GM23338 (cell line): Measurements from ENCODE around the gene FAM227A. TPM values are rescaled to one million over a fixed set of nuclear protein-coding genes. Genes with fewer than 3 reads are reported as not detected.

ENCODE experiments used
- ATAC-seq: fragments of 200-7000 bp; cut with Tn5 transposase; 3 replicates; pipeline ENCODE4 v1.9.1; 2020
- DNase-seq: peaks from one replicate; pipeline ENCODE4 v3.0.0-alpha.2; 2015; ENCODE audit warnings: low spot score
- H2AFZ ChIP-seq: fragments of 200-600 bp; sonication (generic); 2 replicates; pipeline ENCODE4 v1.8.0; 2016; ENCODE audit warnings: antibody characterized with exemption, mild to moderate bottlenecking, moderate library complexity
- H3F3A ChIP-seq: fragments of 200-600 bp; sonication (generic); replicated peaks from 2 replicates; pipeline ENCODE4 v1.8.0; 2017; ENCODE audit warnings: antibody characterized with exemption, mixed run types, low read depth
- H3K27ac ChIP-seq: fragments of 200-600 bp; sonication (generic); 2 replicates; pipeline ENCODE4 v1.6.1; 2016; ENCODE audit warnings: low read depth
- H3K27me3 ChIP-seq: fragments of 200-600 bp; sonication (generic); 2 replicates; pipeline ENCODE4 v1.8.0; 2016; ENCODE audit warnings: mild to moderate bottlenecking, mixed run types, moderate library complexity; ENCODE audit not compliant: insufficient read depth
- H3K36me3 ChIP-seq: fragments of 200-600 bp; sonication (generic); 2 replicates; pipeline ENCODE4 v1.8.0; 2016; ENCODE audit warnings: mild to moderate bottlenecking; ENCODE audit not compliant: insufficient read depth
- H3K4me1 ChIP-seq: fragments of 200-600 bp; sonication (generic); 2 replicates; pipeline ENCODE4 v1.8.0; 2016; ENCODE audit warnings: mild to moderate bottlenecking, moderate library complexity; ENCODE audit not compliant: insufficient read depth
- H3K4me2 ChIP-seq: fragments of 200-600 bp; sonication (generic); 2 replicates; pipeline ENCODE4 v1.7.1; 2017; ENCODE audit warnings: mixed run types
- H3K4me3 ChIP-seq: fragments of 200-600 bp; sonication (generic); 2 replicates; pipeline ENCODE4 v1.6.1; 2016; ENCODE audit warnings: mixed run types
- H3K79me2 ChIP-seq: fragments of 200-600 bp; sonication (generic); replicated peaks from 2 replicates; pipeline ENCODE4 v1.8.0; 2017; ENCODE audit warnings: mild to moderate bottlenecking; ENCODE audit not compliant: insufficient read depth
- H3K9me2 ChIP-seq: fragments of 200-600 bp; sonication (generic); 2 replicates; pipeline ENCODE4 v1.8.0; 2017; ENCODE audit not compliant: insufficient read depth
- H4K20me1 ChIP-seq: fragments of 200-600 bp; sonication (generic); replicated peaks from 2 replicates; pipeline ENCODE4 v1.8.0; 2017; ENCODE audit warnings: mild to moderate bottlenecking; ENCODE audit not compliant: insufficient read depth
- H3K27ac Mint-ChIP-seq: 2 replicates; pipeline ENCODE4 v1.8.0; 2020; ENCODE audit warnings: inconsistent platforms, mild to moderate bottlenecking, moderate library complexity, mixed read lengths
- H3K27me3 Mint-ChIP-seq: 3 replicates; pipeline ENCODE4 v1.8.0; 2022; ENCODE audit warnings: low read depth, mild to moderate bottlenecking, moderate library complexity, mixed read lengths, inconsistent platforms; ENCODE audit not compliant: insufficient read depth, poor library complexity
- H3K36me3 Mint-ChIP-seq: 3 replicates; pipeline ENCODE4 v1.8.0; 2021; ENCODE audit warnings: low read depth, mild to moderate bottlenecking, inconsistent platforms, moderate library complexity, mixed read lengths
- H3K4me1 Mint-ChIP-seq: 3 replicates; pipeline ENCODE4 v1.8.0; 2020; ENCODE audit warnings: mild to moderate bottlenecking, inconsistent platforms, mixed read lengths
- H3K4me3 Mint-ChIP-seq: 3 replicates; pipeline ENCODE4 v1.8.0; 2021; ENCODE audit warnings: moderate library complexity, mild to moderate bottlenecking, inconsistent platforms, mixed read lengths
- H3K9me3 Mint-ChIP-seq: 3 replicates; pipeline ENCODE4 v1.8.0; 2020; ENCODE audit warnings: moderate library complexity, mild to moderate bottlenecking, inconsistent platforms, mixed read lengths
- CTCF ChIP-seq, 2 experiments: fragments of 200-600 bp in 1 of 2; sonication (generic) in 1 of 2; conservative IDR thresholded peaks; 2 replicates each; pipeline versions ENCODE4 v1.5.1 to v1.6.1; 2016 to 2017; ENCODE audit warnings: antibody characterized with exemption in 2 of 2, low read depth in 2 of 2, mild to moderate bottlenecking in 2 of 2, moderate library complexity in 1 of 2
- ETS1 ChIP-seq: IDR thresholded peaks from 2 replicates; pipeline ENCODE4 v1.6.1; 2016; ENCODE audit warnings: antibody characterized with exemption
- EZH2 ChIP-seq: fragments of 200-600 bp; sonication (generic); IDR thresholded peaks from one replicate; pipeline ENCODE4 v1.8.0; 2017; ENCODE audit warnings: antibody characterized with exemption, mild to moderate bottlenecking, low read depth; ENCODE audit not compliant: unreplicated experiment
- EZH2phosphoT487 ChIP-seq: fragments of 200-600 bp; sonication (generic); IDR thresholded peaks from one replicate; pipeline ENCODE4 v1.8.1; 2018; ENCODE audit warnings: antibody characterized with exemption; ENCODE audit not compliant: unreplicated experiment
- JUNB ChIP-seq: IDR thresholded peaks from one replicate; pipeline ENCODE4 v1.6.1; 2016; ENCODE audit warnings: antibody characterized with exemption; ENCODE audit not compliant: unreplicated experiment
- NANOG ChIP-seq: IDR thresholded peaks from 2 replicates; pipeline ENCODE4 v1.6.1; 2016; ENCODE audit warnings: antibody characterized with exemption, borderline replicate concordance
- POLR2AphosphoS5 ChIP-seq: IDR thresholded peaks from 2 replicates; pipeline ENCODE4 v1.6.1; 2016; ENCODE audit warnings: antibody characterized with exemption, low read depth
- REST ChIP-seq: IDR thresholded peaks from one replicate; pipeline ENCODE4 v1.6.1; 2018; ENCODE audit warnings: antibody characterized with exemption; ENCODE audit not compliant: unreplicated experiment
- STAT1 ChIP-seq: IDR thresholded peaks from one replicate; pipeline ENCODE4 v1.6.1; 2016; ENCODE audit warnings: antibody characterized with exemption; ENCODE audit not compliant: unreplicated experiment
- ZNF114 ChIP-seq: fragments of 250-450 bp; sonication (Bioruptor Pico); IDR thresholded peaks from 2 replicates; pipeline ENCODE4 v1.5.0; 2020; ENCODE audit warnings: mild to moderate bottlenecking, moderate library complexity
- ZNF331 ChIP-seq: fragments of 250-450 bp; sonication (Bioruptor Pico); IDR thresholded peaks from 2 replicates; pipeline ENCODE4 v1.5.0; 2020; ENCODE audit warnings: low read depth, mild to moderate bottlenecking, moderate library complexity
- polyA plus RNA-seq: library from polyadenylated mRNA; unstranded; fragments of >200 nt; fragmentation: Nextera tagmentation; extraction: Ambion mirVana; gene quantifications from 2 replicates; pipeline ENCODE4 v1.2.1, GENCODE V29; 2016
- total RNA-seq: library from RNA; depleted of rRNA; stranded (reverse); fragments of >200 nt; shearing (Covaris generic); gene quantifications from 2 replicates; pipeline ENCODE4 v1.2.3, GENCODE V29; 2014

Gene FAM227A
- total and polyA plus RNA-seq, 2 experiments from 2014 or later = 5.8 to 11.0 TPM

GRCh38 chr22:38623351-38623750 lies 32.8 kb downstream of the FAM227A start (continued):
- TF ChIP-seq REST = no peak
- TF ChIP-seq ETS1 = no peak
- no peak for TF ChIP-seq JUNB
- TF ChIP-seq ZNF114 = no peak
- TF ChIP-seq STAT1 = no peak
- TF ChIP-seq ZNF331 (CRISPR knock-in tag) = no peak
- TF ChIP-seq EZH2 = no peak

- no peak overlapping the region for H3K4me2 ChIP-seq
- H3K27me3 ChIP-seq = no peaks in the 10 kb centered on the region
- no peaks in the 10 kb centered on the region for H3K79me2 ChIP-seq
- Mint-ChIP-seq H3K27ac (no peak overlapping the region), H3K27me3 (peaks cover 8% of the 10 kb centered on the region), H3K4me3 (no peak overlapping the region), H3K36me3 (peaks cover 48% of the 10 kb centered on the region), H3K9me3 (peaks cover 9% of the 10 kb centered on the region; the same call in 2 of the 3 replicates), H3K4me1 (peaks cover 4% of the 10 kb centered on the region)
- ATAC-seq (no peak), DNase-seq (no peak)
- no peak for TF ChIP-seq STAT1
- no peaks in the 10 kb centered on the region for H3F3A ChIP-seq
- no peaks in the 10 kb centered on the region for H3K9me2 ChIP-seq
- no peak overlapping the region for H3K27ac ChIP-seq
- H4K20me1 ChIP-seq = no peaks in the 10 kb centered on the region
- no peak overlapping the region for H2AFZ ChIP-seq
- no peak overlapping the region for H3K4me3 ChIP-seq
- H3K36me3 ChIP-seq = peaks cover 15% of the 10 kb centered on the region; the same call in 1 of the 2 replicates
- H3K4me1 ChIP-seq = no peaks in the 10 kb centered on the region
These were observed 37.5 kb downstream of the FAM227A start for GRCh38 chr22:38618682-38619081.

- peaks cover 4% of the 10 kb centered on the region for H3K4me1 Mint-ChIP-seq
- Histone ChIP-seq H3K4me1 (no peaks in the 10 kb centered on the region), H4K20me1 (no peaks in the 10 kb centered on the region), H3K27me3 (no peaks in the 10 kb centered on the region), H3K4me3 (no peak overlapping the region), H3F3A (no peaks in the 10 kb centered on the region), H3K27ac (no peak overlapping the region), H3K36me3 (peaks cover 15% of the 10 kb centered on the region; the same call in 1 of the 2 replicates), H3K79me2 (no peaks in the 10 kb centered on the region), H3K4me2 (no peak overlapping the region), H3K9me2 (no peaks in the 10 kb centered on the region), H2AFZ (no peak overlapping the region)
- H3K27ac Mint-ChIP-seq = no peak overlapping the region
- H3K36me3 Mint-ChIP-seq = peaks cover 48% of the 10 kb centered on the region
- peaks cover 8% of the 10 kb centered on the region for H3K27me3 Mint-ChIP-seq
- DNase-seq = no peak
- ATAC-seq = no peak
- no peak overlapping the region for H3K4me3 Mint-ChIP-seq
- H3K9me3 Mint-ChIP-seq = peaks cover 9% of the 10 kb centered on the region; the same call in 2 of the 3 replicates
- TF ChIP-seq POLR2AphosphoS5 (no peak), EZH2 (no peak), NANOG (no peak), STAT1 (no peak), ZNF331 (CRISPR knock-in tag) (no peak), CTCF (conservative IDR thresholded peaks at IDR 0.05; ENCODE audit: low read depth in 2 of 2) (no peak), EZH2phosphoT487 (no peak)
These were observed 37.9 kb downstream of the FAM227A start for GRCh38 chr22:38618258-38618657.
